TTC549 (cell line): ENCODE measurements around the gene PFKP.

Experiments
- FAIRE-seq: peaks from 2 replicates; lab custom pipeline; 2012; peaks lifted over from hg19 to GRCh38; lab: Jason Lieb, UNC

Gene PFKP

DNA sequence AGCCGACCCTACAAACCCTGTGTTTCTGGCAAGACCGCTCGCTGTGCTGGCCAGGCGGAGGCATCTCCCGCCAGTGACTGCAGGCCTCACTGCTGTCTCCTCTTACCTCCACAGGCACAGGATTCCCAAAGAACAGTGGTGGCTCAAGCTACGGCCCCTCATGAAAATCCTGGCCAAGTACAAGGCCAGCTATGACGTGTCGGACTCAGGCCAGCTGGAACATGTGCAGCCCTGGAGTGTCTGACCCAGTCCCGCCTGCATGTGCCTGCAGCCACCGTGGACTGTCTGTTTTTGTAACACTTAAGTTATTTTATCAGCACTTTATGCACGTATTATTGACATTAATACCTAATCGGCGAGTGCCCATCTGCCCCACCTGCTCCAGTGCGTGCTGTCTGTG lies 69.0 kb downstream of the PFKP start:
- no peak for FAIRE-seq

DNA sequence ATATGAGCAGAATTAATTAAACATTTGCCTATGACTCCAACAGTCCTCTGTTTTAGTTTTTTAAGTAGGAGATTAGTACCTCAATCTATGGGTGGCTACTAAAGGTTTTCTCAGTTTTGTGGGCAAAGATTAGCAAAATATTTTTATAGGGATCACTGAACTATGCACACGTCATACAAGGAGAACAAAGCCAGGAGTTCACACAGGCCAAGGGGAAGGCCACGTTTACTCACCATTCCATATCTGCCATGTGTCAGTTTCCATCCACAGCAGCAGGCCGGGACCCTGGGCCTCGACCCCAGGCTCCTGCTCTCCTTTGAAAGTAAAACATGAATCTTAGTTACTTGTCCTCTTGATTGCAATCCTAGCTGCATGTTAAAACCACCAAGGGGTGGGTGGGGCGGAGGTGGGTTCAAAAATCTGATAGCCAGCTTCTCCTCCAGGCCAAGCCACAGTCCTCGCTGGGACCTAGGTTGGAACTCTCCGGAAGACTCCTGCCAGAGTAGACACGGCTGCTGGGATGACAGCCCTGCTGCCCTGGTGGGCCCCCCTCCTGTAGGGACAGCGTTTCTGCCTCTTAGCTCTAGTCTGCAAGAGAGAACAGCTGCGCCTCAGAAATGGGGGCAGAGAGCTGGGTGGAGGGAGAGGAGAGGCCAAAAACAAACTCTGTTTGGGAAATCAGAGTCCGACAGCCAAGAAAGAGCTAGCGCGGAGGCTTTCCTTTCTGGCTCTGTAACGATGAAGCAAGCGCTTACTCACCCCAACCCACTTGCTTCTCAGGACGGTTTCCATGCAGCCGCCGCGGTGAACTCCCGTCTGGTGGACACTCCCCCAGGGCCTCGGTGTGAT lies 69.6 kb downstream of the PFKP start:
- no peak for FAIRE-seq

DNA sequence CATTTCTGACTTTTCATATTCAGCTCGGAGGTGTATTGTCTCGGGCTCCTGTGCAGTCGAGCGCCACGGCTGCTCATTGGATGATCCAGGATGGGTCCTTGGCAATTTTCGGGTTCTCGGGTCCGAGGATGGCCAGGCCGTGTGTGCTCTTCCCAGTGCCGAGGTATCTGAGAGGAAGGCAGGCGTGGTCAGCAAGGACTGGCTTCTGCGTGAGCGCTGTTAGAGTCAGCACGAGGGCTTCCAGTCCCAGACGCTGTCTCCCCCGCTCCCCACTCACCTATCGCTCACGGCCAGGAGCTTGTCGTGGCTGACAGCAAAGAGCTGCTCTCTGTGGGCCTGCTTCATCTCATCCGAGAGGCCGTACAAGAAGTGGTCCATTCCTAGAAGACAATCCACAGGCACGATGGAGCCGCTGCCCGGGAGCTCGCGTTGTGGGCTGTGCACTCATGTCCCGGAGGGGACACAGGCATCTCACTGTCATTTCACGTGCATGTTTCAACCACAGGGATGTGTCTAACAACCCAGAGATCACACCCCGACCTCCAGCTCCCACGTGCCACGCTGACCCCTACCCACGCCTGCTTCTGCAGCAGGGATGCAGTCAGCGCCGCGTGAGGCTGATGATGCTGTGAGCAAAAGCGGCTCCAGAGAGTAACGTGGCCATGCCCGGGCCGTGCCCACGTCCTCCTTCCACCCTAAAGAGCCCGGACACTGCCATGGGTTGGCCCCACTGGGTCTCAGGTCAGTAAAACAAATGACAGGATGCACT lies 70.8 kb downstream of the PFKP start:
- no peak for FAIRE-seq

DNA sequence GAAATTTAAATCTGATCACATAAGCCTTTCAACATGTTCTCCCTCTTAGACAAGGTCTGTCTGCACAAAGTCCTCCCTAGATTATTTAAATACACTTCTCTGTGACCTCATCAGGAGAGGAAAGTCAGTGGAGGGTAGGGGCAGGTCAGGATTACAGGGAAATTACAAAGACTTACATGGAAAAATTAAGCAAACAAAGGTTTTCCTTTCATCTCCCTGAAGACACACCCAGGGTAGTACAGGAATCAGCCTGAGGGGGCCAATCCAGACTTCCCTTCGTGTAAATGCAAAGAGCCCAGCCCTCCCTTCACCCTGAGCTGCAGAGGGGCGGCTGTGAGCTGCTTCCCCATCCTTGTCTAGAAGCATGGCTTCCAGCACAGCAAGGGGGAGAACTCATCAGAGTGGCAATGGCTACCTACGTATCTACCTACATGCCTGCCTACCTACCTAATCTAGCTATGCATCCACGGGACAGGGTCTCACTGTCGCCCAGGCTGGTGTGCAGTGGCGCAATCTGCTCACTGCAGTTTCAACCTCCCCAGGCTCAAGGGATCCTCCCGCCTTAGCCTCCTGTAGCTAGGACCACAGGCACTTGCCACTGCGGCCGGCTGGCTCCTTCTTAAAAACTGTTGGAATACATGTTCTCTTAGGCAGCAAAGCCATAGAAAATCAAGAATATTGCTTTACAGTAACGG lies 72.0 kb downstream of the PFKP start:
- no peak for FAIRE-seq

DNA sequence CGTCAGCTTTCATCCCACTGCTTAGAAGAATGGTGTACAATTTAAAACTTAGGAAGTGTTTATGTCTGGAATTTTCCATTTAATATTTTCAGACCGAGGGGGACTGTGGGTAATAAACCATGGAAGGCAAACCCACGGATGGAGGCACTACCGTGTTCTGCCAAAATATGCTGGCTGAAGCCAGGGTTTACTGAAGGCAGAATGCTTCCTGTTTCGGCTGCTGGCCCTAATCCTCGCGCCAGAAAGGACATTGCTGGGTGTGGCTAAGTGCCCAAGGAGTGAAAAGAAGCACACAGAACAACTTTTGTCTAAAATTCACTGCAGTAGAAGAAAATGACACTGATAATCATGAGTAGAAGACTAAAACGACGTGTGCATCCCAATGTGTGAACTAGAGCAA lies 72.9 kb downstream of the PFKP start:
- FAIRE-seq: no peak

DNA sequence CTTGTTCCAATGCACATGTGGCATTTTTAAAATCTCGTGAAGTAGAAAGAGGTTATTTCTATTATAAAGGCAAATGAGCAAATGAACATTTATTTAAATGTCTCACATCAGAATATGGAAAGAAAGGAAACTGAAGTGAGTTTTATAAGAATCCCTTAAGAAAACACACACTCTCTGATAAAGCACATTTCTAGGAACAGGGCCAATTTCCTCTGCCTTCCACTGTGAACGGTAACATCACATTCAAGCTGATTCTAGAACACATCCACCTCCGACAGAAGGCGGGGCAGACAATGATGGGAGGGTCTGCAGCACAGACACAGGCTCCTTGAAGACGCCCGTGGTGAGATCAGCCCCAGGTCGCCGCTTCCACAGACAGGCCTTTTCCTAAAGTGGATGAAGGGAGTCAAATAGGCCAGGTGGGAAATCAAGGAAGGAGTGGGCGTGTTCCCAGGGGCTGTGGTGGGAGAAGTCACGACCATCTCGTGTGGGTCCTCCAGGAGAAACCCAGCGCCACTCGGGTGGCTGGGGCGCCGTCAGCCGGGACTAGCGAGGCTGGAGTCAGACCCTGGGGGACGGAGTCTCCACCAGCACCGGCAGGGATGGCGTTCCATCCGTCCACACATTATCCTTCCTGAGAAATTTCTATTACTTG lies 74.1 kb downstream of the PFKP start:
- no peak for FAIRE-seq

DNA sequence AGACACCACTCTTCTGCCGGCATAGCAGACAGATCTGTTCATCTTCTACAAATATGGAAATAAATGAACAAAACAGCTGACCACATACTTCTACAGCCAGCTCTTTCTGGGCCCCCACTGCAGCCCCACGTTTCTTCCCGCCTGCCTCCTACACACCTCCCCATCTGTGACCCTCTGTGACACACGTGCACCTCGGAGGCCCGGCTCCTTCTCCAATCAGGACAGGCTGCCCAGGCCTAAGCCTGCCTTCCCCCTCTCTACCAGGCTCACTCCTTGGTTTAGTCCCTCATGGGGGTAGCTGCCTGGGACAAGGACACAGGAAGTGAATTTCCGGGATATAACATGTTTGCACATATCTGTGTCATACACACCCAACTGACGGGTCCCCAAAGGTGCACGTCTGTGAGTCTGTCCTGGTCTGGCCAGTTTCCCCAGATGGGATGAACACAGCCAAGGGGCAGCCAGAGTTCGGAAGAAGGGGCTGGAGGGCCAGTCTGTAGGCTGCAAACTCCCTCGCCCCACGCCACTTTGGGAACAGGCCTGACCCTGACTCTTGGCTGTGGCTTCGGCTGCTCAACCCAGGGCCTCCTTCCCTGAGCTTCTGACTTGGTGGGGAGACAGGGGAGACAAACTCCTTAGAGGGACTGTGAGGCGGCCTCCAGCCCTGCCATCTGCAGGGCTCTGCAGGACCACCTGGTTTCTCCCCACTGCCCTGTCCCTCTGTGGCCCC lies 75.0 kb downstream of the PFKP start:
- FAIRE-seq: no peak

DNA sequence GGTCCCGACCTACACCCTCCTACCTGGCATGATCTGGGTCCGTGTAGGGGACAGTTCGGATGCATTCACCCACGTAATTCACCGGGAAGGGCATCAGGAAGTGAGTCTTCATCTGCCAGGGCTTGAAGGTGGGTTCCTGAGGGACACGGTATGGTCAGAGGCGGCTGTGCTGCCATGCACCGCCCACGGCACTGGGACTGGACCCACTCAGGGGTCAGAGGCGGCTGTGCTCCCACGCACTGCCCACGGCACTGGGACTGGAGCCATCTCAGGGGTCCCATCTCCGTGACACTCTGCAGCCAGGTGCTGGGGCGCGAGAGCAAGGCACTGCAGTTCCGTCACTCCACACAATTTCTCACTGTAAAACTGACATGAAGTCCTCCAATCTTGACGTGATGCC lies 76.0 kb downstream of the PFKP start:
- no peak for FAIRE-seq

DNA sequence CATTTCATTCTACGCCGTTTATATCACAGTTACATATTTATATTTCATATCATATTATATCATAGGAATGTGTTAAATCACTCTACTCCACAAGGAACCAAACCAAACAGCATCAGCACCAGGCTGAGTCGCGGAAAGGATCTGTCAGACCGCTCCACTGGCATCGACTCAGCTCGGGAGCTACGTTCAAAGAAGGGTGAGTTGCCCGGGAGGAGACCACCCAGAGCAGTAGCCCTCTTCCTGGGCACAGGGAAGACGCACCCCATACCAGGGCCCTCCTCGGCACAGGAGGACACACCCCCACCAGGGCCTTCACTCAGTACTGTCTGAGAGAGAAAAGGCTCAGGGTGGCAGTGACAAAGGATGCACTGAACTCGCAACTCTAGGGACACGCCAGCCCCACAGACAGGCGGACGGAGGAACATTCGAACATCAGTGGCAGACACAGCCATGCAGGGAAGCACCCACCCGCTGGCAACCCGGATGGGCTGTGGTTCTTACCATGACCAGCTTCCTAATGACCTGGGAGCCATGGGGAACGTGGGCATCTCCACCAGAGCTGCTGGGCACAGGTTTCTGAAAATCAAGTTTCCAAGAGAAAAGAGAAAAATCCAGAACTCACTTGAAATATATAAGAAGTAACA lies 76.6 kb downstream of the PFKP start:
- FAIRE-seq: no peak

DNA sequence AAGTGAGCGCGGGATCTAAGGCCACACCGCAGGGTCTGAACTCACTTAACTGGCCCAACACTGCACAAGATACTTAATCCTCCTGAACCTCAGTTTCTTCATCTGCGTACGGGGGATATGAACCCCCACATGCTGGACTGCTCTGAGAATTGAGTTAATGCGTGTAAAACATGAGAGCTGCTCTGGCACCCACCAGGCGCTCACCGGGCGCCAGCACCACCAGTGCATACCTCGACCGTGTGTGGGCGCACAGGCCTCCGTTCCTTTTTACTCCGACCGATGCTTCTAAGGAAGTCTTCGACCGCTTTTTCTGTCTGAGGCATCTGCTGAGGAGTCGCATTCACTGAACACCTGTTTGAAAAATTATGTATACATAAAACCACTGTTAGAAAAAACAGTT lies 78.0 kb downstream of the PFKP start:
- FAIRE-seq: no peak

DNA sequence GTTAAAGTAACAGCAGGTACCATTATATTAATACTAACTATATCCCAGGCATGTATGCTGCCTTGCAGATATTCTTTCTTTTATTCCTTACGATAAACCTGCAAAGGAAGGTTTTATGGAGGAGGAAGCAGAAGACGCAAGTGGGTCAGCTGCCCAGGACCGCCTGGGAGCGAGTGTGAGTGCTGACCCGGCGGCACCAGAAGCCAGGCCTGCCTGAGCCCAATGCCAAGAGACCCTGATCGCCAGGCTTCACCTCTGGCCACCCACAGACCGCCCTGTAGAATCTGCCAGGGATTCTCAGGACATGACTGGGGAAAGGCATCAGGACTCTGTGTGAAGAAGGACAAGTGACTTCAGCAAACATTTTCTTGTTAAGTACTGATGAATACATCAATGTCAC lies 78.9 kb downstream of the PFKP start:
- FAIRE-seq: no peak

DNA sequence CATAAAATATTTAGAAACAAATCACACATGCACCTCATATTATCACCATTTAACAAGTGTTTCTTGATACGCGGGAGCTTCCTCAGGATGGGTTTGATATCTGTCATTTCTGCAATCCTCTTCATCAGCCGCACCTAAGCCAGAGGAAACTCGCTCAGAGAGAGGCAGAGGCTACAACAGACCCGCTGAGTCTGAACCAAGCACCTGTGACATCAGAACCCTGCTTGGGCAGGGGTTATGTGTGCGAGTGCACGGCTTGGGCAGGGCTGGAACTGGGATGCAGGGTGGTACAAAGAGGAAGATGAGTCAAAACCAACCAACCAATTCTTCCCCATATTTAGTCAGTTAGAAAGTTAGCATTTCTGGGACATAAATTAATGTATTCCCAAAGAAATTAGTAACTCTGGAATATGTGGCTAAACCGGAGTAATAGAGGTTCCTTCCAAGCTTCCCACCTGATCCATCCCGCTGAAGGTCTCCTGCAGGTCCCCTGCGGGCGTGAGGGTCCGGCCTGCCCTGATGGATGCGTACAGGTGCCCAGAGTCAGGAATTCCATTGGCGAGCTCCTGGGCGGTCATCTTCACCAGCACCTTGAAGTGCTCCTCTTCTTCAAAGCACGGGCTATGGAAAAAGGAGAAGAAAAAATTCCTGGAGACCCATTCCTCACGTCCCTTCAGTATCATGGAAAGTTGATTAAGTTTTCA lies 79.9 kb downstream of the PFKP start:
- no peak for FAIRE-seq

DNA sequence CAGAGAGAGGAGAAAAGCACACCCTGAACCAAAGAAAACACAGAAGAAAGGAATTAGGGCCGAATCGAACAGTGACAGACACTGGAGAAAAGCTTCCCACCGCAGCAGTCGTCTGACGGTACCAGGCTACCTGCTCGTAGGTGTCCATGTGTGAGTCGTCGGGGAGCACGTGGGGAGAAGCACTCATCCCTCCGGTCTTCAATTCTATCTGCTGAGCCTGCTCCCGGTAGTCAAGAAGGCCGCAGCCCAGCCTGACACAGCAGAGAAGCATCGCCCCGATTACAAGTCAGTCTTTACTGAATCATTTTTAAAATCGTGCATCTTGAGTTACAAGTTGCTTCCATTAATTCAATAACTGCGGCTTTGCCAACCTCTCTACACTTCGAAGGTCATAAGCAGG lies 80.7 kb downstream of the PFKP start:
- no peak for FAIRE-seq

DNA sequence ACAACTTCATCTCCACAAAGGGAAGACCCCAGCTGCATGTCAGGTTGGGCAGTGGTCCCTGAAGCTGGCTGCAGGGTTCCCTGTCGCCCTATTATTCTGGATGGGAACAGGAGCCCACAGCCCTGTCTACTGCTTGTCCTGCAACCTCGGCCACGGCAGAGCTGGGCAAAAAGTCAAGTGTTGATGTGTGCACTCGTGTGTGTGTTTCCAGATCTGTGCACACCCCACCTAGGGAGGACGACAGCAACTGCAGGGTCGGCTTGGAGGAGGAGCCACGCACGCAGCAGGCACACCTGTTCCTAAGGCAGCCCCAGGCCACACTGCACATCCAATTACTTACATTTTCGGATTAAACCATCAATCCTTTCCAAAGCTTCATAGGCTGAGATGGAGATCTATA lies 81.6 kb downstream of the PFKP start:
- FAIRE-seq: no peak

DNA sequence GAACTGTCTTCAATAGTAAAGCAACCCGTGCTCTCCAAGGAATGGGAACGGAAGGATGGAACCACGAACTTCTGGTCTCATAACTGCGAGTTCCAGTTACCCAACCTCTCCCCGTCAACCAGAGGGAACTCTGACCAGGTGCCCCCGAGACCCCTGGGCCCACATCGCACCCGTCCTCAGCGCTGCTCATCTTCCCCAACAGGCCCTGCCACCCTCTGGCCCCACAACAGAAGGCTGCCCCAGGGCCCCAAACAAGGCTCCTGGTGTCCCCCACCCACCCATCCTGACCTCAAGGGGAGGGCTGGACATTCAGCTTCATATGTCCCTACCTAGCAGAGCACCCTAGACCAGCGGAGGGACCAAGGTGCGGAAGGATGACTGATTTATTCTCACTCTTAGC lies 82.6 kb downstream of the PFKP start:
- FAIRE-seq: no peak

DNA sequence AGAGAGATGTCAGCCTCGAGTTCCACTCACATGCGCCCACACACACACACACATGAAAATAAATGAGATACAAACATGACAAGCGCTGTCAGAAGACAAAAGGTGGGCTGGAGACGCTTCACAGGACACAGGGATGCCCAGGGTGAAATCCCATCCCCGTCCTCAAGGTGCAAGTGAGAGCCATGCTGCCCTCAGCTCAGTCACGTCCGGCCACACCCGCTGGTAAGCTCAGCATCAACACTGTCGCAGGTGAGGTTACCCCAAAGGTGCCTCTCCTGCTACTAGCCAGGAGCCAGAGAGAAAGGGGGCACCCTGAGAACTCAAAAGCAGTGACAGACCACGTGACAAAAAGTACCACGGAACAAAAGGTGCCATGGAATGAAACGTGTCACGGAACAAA lies 83.0 kb downstream of the PFKP start:
- FAIRE-seq: no peak

DNA sequence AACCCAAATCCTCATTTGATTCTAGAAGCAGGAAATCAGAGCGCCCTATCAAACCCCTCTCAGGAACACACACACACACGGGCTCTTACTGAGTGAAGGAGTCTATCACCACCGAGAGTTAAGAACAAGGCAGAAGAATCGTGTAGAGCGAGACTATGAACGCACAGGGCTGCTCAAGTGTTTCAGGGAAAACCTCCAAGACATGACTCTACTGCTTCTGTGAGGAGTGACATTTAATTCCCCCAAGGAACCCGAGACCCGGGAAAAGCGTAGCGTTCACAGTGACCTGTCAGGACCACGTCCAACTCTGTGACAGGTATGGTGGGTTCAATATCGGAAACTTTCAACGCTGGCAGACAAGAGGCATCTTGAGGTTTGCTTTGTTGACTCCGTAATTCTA lies 83.6 kb downstream of the PFKP start:
- FAIRE-seq: no peak

DNA sequence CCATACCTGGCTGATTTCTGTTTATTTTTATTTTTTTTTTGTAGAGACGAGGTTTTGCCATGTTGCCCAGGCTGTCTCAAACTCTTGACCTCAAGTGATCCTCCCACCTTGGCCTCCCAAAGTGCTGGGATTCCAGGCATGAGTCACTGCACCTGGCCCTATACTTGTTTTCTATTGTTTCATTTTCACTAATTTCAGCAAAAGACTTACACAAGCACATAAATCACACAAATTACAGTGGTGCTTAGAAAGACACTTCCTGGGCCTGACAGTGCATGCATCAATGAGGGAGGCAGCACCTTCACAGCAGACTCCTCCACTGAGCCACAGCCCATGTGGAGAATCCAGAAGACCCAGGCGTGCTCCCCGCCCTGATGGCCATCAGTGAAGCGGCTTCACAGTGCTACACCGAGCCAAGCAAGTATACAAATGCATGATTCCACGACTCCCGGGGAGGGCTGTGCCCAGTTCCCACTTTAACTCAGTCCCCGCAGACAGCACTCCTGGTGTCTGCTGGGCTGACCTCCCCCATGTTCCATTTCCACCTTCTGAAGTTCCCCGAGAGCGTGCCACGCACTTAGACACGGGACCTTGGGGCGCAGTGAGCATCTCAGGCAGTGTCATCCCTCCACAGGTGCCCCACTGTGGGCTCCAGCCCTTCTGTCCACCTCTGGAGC lies 84.7 kb downstream of the PFKP start:
- no peak for FAIRE-seq

DNA sequence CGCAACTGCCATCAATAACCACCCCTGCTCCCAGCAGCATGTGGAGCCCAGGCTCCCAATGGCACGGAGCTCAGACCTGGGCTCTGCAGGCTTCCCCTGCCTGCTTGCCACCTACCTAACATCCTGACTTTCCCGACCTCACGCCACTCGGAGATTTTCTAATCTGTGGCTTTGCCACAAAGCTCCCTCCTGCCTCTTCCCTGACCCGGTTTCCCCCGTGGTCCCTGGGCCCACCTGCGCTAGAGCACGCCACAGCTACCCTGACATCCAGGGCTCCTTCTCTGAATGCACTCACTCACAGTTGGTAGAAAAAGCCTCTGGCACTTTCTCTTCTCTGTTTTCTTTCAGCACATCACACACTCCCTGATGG lies 85.2 kb downstream of the PFKP start:
- no peak for FAIRE-seq

DNA sequence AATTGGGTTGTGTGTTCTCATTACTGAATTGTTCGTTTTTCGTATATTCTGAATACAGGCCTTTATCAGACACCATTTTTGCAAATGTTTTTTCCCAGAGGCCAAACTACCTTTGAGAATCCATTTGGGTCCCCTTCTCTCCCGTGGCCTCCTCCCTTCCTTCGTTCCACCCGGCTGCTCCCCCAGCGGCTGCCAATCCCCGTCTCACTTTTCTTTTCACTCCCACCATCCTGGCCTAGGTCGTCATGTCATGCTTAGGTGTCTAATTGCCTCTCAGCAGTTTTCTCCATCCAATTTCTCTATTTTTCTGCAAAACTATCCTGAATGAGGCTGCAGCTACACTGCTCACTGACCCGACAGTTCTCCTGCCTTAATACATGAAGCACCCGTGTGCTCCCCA lies 87.3 kb downstream of the PFKP start:
- no peak for FAIRE-seq
